GM19099 (cell line): ENCODE data around the gene JADE3.

ENCODE experiments used
- POLR2A ChIP-seq: IDR thresholded peaks from 3 replicates; pipeline ENCODE4 v1.6.1; 2011; ENCODE audit warnings: low read depth; ENCODE audit not compliant: insufficient read length; ENCODE audit errors: extremely low read depth

Gene JADE3

DNA sequence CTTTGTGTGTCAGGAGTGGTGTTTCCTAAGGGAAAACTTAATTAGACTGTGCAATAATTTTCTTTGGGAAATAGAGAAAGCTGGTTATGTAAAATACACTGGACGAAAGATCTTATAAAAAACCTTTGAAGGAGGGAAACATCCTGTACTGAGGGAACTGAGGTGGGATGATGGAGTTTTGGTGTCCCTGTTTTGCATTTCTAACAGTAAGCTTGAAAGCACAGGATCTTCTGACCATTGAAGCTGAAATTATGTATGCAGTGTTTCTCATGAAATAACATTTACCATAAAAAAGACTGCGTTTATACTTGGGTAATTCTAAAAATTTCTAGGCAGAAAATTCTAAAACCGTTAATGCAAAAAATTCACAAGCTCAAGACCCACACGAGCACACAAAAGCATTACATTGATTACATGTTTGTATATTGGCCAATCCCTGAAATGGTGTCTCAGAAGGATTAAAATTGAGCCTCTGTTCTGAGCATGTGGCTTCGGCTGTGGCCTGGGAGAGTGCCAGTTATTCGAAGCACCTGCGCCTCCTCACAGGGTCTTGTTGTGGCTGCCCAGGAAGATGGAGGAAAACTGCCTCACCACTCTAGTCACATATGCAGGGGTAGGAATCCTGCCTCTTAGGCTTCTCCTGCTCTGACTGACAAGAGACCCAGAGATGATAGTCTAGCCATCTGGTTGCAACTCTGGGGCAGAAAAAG is 49.5 kb downstream of the JADE3 start:
- no peak for TF ChIP-seq POLR2A

DNA sequence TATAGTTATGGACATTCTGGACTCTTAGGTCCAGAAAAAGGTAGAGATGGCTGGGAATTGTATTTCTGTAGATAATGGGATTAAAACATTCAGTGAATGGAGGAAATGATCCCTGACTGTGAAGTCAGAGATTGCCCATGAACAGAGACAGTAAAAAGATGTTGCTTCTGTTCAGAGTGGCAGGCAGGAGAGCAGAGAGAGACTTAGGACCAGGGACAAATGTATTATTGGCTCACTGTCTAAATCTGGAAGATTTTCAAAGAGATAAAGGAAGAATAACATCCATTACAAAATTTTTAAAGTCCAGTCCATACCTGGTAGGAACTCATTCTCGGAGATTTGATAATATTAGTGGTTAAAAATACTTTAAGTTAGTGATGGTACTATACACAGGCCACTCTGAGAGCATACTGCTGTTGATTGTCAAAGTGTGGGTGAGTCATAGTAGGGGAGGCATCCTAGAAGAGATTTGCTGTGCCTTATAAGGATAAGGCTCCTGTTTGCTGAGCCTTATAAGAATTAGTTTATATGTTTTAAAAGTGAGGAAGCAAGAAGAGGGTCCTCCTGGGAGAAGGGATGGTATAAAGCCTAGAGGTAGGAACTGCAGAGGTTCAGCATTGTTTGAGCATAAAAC is 53.0 kb downstream of the JADE3 start:
- no peak for TF ChIP-seq POLR2A

DNA sequence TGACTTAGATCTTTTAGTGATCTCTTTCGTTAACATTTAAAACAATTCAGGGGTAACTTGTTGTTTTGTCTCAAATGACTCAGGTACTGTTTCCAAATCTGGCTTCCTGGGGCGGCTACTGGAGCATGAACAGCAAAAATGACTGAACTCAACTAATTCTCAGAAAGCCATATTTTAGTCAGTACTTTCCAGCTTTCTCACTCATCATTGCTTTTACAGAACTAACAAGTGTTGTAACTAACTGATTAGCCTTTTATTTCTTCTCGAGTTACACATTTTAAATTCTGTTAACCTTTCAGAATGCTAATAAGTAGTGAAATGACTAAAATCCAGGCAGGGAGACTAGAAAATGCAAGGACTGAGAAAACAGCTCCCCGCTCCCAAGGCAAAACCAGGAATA is 55.3 kb downstream of the JADE3 start:
- TF ChIP-seq POLR2A = no peak

DNA sequence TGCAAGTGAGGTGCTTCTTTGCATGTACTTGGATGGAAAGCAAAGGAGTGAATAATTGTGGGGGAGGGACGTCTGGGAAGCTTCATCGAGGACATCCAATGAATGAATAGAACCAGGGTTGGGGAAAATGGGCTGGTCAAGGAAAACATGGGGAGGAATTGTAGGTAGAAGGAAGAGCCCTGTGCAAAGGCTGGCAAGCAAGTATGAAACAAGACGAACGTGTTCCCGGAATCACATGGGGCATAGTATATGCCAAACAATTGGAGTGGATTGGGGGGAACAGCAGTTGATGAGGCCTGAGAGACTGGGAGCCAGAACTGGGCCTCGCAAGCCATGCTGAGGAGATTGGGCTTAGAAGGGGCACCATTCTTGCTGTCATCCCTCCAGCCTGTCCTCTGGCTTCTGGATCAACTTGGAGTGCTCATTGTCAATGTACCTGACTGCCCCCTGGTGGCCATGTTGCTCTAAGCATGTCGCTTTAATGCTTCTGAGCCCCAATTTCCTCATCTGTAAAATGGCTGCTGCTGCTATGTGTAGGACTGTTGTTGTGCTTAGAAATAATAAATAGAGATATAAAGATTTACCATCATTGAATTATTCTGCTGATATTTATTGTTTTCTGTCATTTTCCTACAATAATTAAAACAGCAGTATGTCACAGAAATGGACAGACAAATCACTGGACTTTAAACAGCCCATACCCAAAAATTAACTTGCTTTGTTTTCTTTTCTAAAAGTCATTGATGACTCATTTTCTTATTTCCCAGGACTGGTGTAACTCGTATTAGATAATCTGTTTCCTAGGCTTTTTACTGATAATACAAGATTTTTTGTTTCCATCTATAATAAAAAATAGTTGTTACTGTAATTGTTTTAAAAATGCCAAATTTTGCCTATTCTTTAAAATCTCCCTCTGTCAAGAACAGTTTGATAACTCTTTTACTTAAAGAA is 66.4 kb downstream of the JADE3 start:
- TF ChIP-seq POLR2A = no peak

DNA sequence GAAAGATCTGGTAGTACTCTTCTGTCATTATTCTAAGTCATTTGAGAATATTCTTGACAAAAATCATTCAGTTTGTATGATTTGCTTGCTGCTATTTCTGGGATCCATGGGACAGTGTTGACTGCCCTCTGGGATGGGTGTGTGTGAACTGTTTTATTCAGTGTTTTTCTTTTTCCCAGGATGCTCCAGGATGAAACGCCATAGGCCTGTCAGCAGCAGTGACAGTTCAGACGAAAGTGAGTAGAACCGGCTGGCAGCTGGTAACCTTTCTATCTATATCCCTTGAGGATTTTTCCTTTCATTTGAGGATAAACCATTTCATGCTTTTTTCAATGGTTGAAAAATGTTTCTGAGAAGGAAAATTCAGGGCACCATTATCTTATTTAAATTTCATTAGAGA is 72.5 kb downstream of the JADE3 start:
- no peak for TF ChIP-seq POLR2A

DNA sequence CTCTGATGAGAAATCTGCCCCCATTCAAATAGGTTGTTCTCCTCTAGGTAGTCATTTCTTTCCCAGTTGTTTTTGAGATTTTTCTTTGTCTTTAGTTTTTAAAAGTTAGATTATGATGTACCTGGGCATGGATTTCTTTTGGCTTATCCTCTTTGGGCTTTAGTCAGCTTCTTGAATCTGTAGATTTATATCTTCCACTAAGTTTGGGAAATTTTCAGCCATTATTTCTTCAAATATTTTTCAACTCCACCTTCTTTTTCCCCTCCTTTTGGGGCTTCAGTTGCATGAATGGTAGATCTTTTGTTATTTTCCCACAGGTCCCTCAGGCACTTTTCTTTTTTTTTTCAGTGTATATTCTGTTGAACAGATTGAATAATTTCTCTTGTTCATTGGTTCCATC is 77.3 kb downstream of the JADE3 start:
- TF ChIP-seq POLR2A = no peak

DNA sequence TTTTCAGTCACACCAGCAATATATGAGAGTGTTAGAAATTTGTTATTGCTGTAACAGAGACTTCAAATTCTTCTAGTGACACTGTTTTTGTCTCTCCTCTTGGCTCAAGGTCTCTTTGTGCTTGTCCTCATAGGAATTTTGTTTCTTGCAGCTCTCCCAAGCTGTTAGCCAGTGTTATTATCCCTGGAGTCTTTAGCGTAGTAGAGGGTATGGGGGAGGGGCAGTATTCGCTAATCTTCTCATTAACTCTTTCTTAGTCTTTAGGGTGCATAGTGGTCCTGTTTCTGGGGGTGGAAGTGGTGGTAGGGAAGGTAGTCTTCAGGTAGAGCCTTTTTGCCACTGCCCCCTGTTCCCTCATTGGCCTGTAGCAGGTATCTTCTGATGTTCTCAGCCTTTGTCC is 79.4 kb downstream of the JADE3 start:
- TF ChIP-seq POLR2A = no peak

DNA sequence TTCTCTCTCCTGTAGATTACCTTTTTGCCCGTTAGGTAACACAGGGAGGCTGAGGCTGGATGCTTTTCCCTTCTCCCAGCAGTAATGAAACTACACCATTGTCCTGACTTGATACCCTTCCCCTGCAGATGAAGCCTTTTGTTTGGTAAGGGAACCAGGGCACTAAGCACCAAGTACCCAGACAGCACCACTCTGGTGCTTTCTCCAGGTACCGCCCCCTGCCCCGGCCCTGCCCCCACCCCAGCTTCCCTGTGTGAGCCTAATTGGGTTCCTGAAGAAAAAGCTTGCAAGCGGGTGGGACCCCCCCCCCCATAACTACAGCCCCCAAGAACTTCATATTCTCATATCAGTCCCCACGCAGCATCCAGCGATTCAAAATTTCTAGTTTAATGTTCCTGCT is 79.8 kb downstream of the JADE3 start:
- no peak for TF ChIP-seq POLR2A

DNA sequence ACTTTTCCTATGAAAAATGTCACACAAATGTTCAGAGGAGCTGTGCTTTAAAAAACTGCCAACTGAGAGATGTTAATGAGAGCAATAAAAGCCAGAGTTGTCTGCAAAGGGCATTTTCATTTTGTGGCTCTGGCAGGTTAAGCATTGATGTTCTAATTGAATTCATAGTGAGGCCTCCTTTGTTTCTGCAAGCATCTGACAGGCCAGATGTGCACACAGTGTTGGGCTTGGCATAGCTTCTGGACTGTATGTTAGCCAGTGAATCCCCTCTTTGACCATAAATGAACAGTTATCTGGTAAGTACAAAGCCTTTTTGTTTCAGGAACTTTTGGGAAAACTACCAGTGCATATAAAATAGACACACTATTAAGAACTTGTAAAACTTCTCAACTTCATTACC is 81.9 kb downstream of the JADE3 start:
- no peak for TF ChIP-seq POLR2A

DNA sequence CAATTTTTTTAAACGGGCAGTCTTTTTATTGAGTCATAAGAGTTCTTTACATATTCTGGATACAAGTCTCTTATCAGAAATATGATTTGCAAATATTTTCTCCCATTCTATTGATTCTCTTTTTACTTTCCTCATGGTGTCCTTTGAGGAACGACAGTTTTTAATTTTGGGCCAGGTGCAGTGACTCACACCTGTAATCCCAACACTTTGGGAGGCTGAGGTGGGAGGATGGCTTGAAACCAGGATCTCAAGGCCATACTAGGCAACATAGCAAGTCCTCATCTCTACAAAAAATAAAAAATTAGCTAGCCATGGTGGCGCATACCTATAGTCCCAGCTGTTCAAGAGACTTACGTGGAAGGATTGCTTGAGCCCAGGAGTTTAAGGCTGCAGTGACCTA is 99.9 kb downstream of the JADE3 start:
- no peak for TF ChIP-seq POLR2A

DNA sequence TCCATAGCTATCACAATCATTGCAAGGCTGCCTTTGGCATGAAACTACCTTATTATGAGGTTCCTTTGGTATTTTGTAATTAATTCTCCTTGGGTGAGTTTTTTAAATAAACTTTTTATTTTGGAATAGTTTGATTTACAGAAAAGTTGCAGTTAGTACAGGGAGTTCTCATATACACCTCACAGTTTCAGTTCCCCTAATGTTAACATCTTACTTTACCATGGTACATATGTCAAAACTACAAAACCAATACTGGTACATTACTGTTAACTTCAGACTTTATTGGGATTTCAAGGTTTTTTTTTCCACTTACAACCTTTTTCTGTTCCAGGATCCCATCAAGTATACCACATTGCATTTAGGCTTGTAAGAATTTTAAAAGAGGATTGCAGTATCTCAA is 114.0 kb downstream of the JADE3 start:
- TF ChIP-seq POLR2A = no peak

DNA sequence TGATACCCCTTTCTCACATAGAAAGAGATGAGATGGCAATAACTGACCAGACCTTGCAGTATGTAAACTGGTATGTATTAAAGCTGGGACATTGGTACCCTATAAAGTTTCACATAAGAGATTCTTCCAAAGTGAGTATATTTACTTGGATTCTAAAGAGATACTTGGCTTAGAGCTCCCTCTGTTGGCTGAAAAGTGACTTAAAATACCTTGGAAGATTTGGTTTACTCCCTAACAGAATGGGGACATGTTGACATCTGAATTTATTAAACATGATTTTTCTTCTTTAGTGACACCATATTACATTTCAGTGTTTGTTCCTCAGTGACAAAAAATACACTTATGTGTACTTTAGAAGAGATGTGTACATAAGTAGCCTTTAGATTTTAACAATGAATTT is 118.1 kb downstream of the JADE3 start:
- no peak for TF ChIP-seq POLR2A

DNA sequence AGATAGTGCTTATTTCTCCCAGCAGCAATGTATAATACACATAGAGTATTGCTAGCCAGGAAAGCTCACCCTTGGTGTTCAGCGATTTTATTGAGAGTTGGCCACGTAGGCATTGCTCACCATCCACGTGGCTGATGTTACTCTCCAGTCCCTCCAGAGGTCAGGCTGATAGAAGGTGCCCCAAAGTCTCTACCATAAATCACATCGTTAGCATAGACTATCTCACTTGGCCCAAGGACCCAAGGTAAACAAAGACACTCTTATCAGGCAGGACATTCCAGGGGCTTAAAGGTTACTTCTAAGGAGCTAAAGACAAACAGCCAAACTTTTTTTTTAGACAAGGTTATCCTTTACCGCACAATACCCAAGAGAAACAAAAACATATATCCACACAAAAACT is 135.8 kb downstream of the JADE3 start:
- no peak for TF ChIP-seq POLR2A

DNA sequence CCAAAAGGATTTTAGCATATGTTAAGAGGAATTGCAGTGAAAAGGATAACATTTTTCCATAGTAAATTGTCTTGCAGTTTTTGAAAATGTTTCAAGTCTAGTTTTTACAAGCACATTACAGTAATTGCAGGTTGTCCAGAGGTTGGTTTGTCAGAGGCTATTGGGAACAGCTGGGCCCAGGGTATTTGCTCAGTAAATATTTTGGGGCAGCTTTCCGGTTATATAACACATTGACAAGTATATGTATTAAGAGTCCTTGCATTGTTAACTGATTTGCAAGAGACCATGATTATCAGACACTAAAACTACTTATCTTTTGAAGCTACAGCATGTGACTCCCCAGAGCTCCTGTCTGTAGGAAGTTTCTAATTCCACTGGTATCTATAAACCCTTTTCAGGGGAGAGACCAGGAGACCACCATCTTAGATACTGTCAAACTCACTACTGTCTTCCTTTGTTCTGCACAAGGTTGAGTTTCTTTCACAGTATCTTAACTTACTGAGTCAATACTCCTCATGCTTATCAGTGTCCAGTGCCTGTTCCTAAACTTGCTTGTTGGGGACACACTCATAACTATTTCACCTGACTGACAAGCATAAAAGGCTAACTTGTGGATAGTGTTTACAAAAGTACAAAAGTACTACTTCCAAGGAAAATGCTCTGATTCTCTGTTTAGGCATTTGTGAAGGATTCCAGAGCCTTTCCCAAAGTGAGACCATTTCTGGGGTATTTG is 147.1 kb downstream of the JADE3 start:
- TF ChIP-seq POLR2A = no peak

DNA sequence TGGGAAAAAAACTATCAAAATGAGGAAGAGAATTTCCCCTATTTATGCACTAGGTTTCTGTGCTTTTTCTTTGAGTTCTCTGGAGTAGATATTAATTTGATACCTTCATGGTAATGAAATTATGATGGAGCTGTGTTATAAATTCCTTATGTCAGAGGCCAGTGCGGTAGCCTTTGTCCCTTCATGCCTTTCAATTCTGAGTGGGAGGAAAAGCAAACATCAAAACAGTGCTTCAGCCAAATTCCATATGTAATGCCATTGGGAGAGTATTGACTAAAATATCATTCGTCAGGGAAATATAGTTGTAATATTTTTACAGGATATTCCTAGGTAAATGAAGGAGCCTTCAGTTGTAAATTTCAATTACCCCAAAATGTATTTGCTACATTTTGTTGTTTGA is 148.5 kb downstream of the JADE3 start:
- no peak for TF ChIP-seq POLR2A

DNA sequence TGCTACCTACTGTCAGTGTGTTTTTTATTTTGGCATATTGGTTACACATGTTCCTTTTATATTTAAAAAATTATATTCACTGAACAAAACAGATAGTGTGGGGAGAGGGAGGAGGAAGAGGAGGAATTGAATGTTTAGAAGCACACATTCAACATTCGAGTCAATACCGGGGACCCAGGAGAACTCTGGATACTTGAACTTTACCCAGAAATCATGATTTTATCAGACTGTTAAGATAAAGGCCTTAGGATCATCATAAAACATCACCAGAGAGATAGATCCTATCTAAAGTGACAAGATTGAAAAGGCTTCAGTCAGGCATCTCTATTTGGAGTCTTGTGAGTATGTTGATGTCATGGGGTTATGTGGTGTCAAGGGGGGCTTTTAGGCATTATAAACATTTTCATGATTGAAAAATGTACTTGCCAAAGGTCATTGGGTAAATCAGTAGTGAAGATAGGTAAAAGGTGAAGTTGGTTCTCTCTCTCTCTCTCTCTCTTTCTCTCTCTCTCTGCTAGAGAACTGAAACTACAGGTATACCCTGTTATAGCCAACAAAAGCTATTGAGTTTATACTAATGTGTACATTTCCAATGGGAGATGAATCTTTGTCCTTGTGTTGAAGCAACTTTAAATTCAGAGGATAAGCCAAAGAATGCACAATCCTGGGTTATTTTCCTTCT is 149.2 kb downstream of the JADE3 start:
- no peak for TF ChIP-seq POLR2A
